B cell (primary cell): ENCODE measurements around the gene KDM5A.
"Not testable (repeated sequence)": the region's sequence is repeated elsewhere in the genome, so short reads cannot be mapped to it uniquely, and the experiment has no call there.

Source experiments
- EZH2 ChIP-seq: IDR thresholded peaks from 2 replicates; pipeline ENCODE4 v1.6.1; 2012; ENCODE audit warnings: borderline replicate concordance, low read depth, mild to moderate bottlenecking, moderate library complexity, low read length; ENCODE audit not compliant: insufficient read depth, poor library complexity, severe bottlenecking
- TF ChIP-seq, protein P1 (sequence below): fragments of 200-600 bp; IDR thresholded peaks from one replicate; pipeline ENCODE4 v1.8.0; 2022; ENCODE audit warnings: antibody characterized with exemption, mild to moderate bottlenecking

DNA sequence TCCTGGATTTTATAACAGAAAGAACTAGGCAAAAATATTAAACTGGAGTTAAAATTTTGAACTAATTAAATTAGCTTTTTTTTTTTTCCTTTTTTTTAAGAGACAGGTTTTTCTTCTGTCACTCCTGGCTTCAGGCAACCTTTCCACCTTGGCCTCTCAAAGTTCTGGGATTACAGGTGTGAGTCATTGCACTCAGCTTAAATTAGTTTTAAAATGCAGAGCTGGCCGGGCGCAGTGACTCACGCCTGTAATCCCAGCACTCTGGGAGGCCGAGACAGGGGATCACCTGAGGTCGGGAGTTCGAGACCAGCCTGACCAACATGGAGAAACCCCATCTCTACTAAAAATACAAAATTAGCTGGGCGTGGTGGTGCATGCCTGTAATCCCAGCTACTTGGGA, 39.5 kb downstream of the KDM5A start:
- TF ChIP-seq, protein P1, sequence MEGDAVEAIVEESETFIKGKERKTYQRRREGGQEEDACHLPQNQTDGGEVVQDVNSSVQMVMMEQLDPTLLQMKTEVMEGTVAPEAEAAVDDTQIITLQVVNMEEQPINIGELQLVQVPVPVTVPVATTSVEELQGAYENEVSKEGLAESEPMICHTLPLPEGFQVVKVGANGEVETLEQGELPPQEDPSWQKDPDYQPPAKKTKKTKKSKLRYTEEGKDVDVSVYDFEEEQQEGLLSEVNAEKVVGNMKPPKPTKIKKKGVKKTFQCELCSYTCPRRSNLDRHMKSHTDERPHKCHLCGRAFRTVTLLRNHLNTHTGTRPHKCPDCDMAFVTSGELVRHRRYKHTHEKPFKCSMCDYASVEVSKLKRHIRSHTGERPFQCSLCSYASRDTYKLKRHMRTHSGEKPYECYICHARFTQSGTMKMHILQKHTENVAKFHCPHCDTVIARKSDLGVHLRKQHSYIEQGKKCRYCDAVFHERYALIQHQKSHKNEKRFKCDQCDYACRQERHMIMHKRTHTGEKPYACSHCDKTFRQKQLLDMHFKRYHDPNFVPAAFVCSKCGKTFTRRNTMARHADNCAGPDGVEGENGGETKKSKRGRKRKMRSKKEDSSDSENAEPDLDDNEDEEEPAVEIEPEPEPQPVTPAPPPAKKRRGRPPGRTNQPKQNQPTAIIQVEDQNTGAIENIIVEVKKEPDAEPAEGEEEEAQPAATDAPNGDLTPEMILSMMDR = not testable (repeated sequence)
- not testable (repeated sequence) for TF ChIP-seq EZH2
